HEK293 (cell line): ENCODE data around the gene SLC16A7.

Experiments
- CTCF ChIP-seq: fragments of 450-650 bp; formaldehyde crosslinking; IDR thresholded peaks from 2 replicates; pipeline ENCODE4 v1.5.1; 2016; ENCODE audit warnings: missing biosample characterization, missing genetic modification characterization
- PRDM6 ChIP-seq: fragments of 450-650 bp; formaldehyde crosslinking; IDR thresholded peaks from 2 replicates; pipeline ENCODE4 v1.5.1; 2017; ENCODE audit warnings: missing biosample characterization, missing genetic modification characterization
- WT1 ChIP-seq: fragments of 450-650 bp; formaldehyde crosslinking; IDR thresholded peaks from 2 replicates; pipeline ENCODE4 v1.5.1; 2016; ENCODE audit warnings: missing biosample characterization, missing genetic modification characterization
- ZFP37 ChIP-seq: fragments of 450-650 bp; formaldehyde crosslinking; IDR thresholded peaks from 2 replicates; pipeline ENCODE4 v1.5.1; 2016; ENCODE audit warnings: missing biosample characterization, missing genetic modification characterization
- ZNF24 ChIP-seq: fragments of 450-650 bp; formaldehyde crosslinking; IDR thresholded peaks from 2 replicates; pipeline ENCODE4 v1.5.1; 2016; ENCODE audit warnings: missing biosample characterization, missing genetic modification characterization
- ZSCAN30 ChIP-seq: fragments of 450-650 bp; IDR thresholded peaks from 2 replicates; pipeline ENCODE4 v1.5.1; 2018; ENCODE audit warnings: missing biosample characterization, mild to moderate bottlenecking, missing genetic modification characterization, moderate library complexity

GRCh38 chr12:59579631-59580030 is 16.2 kb upstream of the SLC16A7 start:
- TF ChIP-seq WT1 (no peak), CTCF (tag by site-specific recombination) (no peak), ZNF24 (no peak), PRDM6 (tag by site-specific recombination) (no peak), ZFP37 (tag by site-specific recombination) (no peak), ZSCAN30 (tag by site-specific recombination) (no peak)
